ENCODE results near the gene FERD3L.

- TF ChIP-seq, protein P1, sequence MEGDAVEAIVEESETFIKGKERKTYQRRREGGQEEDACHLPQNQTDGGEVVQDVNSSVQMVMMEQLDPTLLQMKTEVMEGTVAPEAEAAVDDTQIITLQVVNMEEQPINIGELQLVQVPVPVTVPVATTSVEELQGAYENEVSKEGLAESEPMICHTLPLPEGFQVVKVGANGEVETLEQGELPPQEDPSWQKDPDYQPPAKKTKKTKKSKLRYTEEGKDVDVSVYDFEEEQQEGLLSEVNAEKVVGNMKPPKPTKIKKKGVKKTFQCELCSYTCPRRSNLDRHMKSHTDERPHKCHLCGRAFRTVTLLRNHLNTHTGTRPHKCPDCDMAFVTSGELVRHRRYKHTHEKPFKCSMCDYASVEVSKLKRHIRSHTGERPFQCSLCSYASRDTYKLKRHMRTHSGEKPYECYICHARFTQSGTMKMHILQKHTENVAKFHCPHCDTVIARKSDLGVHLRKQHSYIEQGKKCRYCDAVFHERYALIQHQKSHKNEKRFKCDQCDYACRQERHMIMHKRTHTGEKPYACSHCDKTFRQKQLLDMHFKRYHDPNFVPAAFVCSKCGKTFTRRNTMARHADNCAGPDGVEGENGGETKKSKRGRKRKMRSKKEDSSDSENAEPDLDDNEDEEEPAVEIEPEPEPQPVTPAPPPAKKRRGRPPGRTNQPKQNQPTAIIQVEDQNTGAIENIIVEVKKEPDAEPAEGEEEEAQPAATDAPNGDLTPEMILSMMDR (IDR thresholded peaks at IDR 0.05), result no peak
- TF ChIP-seq POLR2AphosphoS5 (IDR thresholded peaks at IDR 0.05) (no peak), EP300 (IDR thresholded peaks at IDR 0.05; ENCODE audit: low read depth) (no peak), POLR2A (IDR thresholded peaks at IDR 0.05) (no peak)
Observed at GRCh38 chr7:19143881-19144574, 1.2 kb downstream of the FERD3L start.
